A673 (cell line): Measurements from ENCODE around the gene GDF11. TPM values are rescaled to one million over a fixed set of nuclear protein-coding genes. Genes with fewer than 3 reads are reported as not detected.

ENCODE experiments used
- BruUV-seq: library from RNA; stranded (reverse); fragments of 400-500 nt; replicated peaks from 2 replicates; lab custom pipeline; 2021; lab: Mats Ljungman, UMichigan
- CTCF ChIA-PET: fragments of 300-600 bp; sonication (Branson Sonifier 250); formaldehyde crosslinking; loops from one replicate; lab custom pipeline; 2022; ENCODE audit warnings: antibody characterized with exemption; lab: Charles Lee
- POLR2A ChIA-PET: fragments of 300-600 bp; sonication (Branson Sonifier 250); formaldehyde crosslinking; loops from one replicate; lab custom pipeline; 2022; ENCODE audit warnings: antibody characterized with exemption; ENCODE audit not compliant: low non-redundant PET; lab: Charles Lee
- DNase-seq: peaks from one replicate; pipeline ENCODE4 v3.0.0-alpha.2; 2015; ENCODE audit warnings: low spot score
- H3K27ac ChIP-seq: fragments of 200-600 bp; sonication (generic); 2 replicates; pipeline ENCODE4 v1.5.1; 2016; ENCODE audit warnings: mixed run types, low read depth, mild to moderate bottlenecking, mixed read lengths, antibody characterized with exemption, low read length; ENCODE audit not compliant: poor library complexity, severe bottlenecking
- H3K27me3 ChIP-seq: fragments of 200-600 bp; sonication (generic); replicated peaks from 2 replicates; pipeline ENCODE4 v1.6.1; 2017; ENCODE audit warnings: mixed run types, low read depth, mild to moderate bottlenecking, mixed read lengths, antibody characterized with exemption, low read length; ENCODE audit not compliant: insufficient read depth, poor library complexity
- H3K36me3 ChIP-seq: fragments of 200-600 bp; sonication (generic); 2 replicates; pipeline ENCODE4 v1.6.1; 2016; ENCODE audit warnings: mixed run types, mild to moderate bottlenecking, mixed read lengths, antibody characterized with exemption, low read length; ENCODE audit not compliant: insufficient read depth, poor library complexity, severe bottlenecking
- H3K4me1 ChIP-seq: fragments of 200-600 bp; sonication (generic); 2 replicates; pipeline ENCODE4 v1.6.1; 2017; ENCODE audit warnings: mixed run types, mild to moderate bottlenecking, mixed read lengths, antibody characterized with exemption, low read length; ENCODE audit not compliant: insufficient read depth, poor library complexity, severe bottlenecking
- H3K4me3 ChIP-seq: fragments of 200-600 bp; sonication (generic); 2 replicates; pipeline ENCODE4 v1.5.1; 2016; ENCODE audit warnings: low read depth, mixed run types, mild to moderate bottlenecking, mixed read lengths, low read length; ENCODE audit not compliant: poor library complexity, severe bottlenecking
- H3K9me3 ChIP-seq: fragments of 200-600 bp; sonication (generic); 2 replicates; pipeline ENCODE4 v1.6.1; 2016; ENCODE audit warnings: mixed run types, low read depth, mild to moderate bottlenecking, mixed read lengths, antibody characterized with exemption, low read length; ENCODE audit not compliant: poor library complexity, severe bottlenecking
- EZH2 ChIP-seq: fragments of 200-600 bp; sonication (generic); IDR thresholded peaks from 2 replicates; pipeline ENCODE4 v1.6.1; 2017; ENCODE audit warnings: borderline replicate concordance, low read depth, mild to moderate bottlenecking, mixed read lengths, antibody characterized with exemption, low read length; ENCODE audit not compliant: poor library complexity, severe bottlenecking
- intact Hi-C: fragments of 100-400 bp; cut with micrococcal nuclease; formaldehyde crosslinking; loops from one replicate; pipeline ENCODE4 v1.10.0; 2022; ENCODE audit not compliant: unreplicated experiment
- total RNA-seq: library from RNA; stranded (reverse); gene quantifications from 2 replicates; pipeline ENCODE4 v1.2.3, GENCODE V29; 2021
- TF ChIP-seq, protein P1 (sequence below): fragments of 300-800, 200-600 bp; sonication (generic); conservative IDR thresholded peaks from 2 replicates; pipeline ENCODE4 v1.5.1; 2017; ENCODE audit warnings: low read depth, mild to moderate bottlenecking, antibody characterized with exemption, low read length, moderate library complexity, mixed read lengths

The GDF11 gene
- total RNA-seq, 1 experiment from 2014 or later: 38.4 TPM

DNA sequence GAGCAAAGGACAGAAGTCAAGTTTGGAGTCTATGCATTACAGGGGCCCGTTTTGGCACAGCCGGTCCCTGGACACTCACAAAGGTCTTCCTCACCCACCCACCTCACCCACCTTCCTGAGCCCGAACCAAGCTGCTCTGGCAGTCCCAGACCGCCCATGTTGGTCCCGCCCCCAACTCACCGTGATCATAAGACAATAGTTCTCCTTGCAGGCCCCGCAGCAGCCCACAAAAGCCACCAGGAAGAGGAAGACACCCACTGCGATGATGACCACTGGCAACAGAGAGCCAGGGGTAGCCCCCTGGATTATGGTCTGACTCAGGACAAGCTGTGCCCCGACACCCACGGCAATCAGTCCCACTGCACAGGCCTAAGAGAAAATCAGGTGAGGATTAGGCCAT is 16.0 kb upstream of the GDF11 start:
- TF ChIP-seq EZH2: no peak
- TF ChIP-seq, protein P1, sequence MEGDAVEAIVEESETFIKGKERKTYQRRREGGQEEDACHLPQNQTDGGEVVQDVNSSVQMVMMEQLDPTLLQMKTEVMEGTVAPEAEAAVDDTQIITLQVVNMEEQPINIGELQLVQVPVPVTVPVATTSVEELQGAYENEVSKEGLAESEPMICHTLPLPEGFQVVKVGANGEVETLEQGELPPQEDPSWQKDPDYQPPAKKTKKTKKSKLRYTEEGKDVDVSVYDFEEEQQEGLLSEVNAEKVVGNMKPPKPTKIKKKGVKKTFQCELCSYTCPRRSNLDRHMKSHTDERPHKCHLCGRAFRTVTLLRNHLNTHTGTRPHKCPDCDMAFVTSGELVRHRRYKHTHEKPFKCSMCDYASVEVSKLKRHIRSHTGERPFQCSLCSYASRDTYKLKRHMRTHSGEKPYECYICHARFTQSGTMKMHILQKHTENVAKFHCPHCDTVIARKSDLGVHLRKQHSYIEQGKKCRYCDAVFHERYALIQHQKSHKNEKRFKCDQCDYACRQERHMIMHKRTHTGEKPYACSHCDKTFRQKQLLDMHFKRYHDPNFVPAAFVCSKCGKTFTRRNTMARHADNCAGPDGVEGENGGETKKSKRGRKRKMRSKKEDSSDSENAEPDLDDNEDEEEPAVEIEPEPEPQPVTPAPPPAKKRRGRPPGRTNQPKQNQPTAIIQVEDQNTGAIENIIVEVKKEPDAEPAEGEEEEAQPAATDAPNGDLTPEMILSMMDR: no peak
- H3K27ac ChIP-seq: peak overlapping the region; percentile 92
- CTCF ChIA-PET: no interaction called here

DNA sequence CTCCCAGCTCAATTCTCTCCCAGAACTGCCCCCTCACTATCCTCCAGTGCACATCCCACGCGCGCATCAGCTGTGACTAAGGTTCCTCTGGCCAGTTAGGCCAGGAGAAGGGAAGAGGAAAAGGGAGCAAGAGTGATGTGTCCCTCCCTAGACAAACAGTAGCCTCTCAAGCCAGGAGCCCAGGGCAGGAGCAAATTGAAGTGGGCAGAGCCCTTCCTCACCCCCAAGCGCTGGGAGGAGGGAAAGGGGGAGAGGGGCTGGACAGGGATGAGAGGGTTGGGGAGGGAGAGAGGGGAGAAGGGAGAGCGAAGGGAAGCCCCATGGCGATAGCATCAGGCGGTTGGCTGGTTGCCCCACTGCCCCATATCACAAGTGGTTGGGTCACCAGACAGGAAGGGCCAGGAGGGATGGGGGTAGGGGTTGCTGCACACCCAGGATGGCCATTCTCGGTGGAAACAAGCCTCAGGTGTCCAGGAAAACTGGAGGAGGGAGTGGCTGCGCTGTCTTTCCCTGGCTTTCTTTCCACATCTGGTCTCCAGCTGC is 15.2 kb upstream of the GDF11 start:
- H3K27ac ChIP-seq: peak overlapping the region; percentile 92
- intact Hi-C loops: no loop called here
- ChIA-PET POLR2A (no interaction called here), CTCF (no interaction called here)
- no peak for TF ChIP-seq EZH2
- TF ChIP-seq, protein P1: no peak
- H3K36me3 ChIP-seq: peaks cover 37% of the 10 kb centered on the region
- no peaks in the 10 kb centered on the region for H3K27me3 ChIP-seq
- peaks cover 16% of the 10 kb centered on the region for H3K4me1 ChIP-seq
- DNase-seq: no peak
- no peaks in the 10 kb centered on the region for H3K9me3 ChIP-seq
- BruUV-seq: no TSS peak
- peak overlapping the region; percentile 85 for H3K4me3 ChIP-seq

More for the DNA sequence above, 16.0 kb upstream of the GDF11 start:
- H3K4me1 ChIP-seq: peaks cover 16% of the 10 kb centered on the region
- H3K36me3 ChIP-seq: peaks cover 37% of the 10 kb centered on the region
- H3K27me3 ChIP-seq: no peaks in the 10 kb centered on the region
- POLR2A ChIA-PET: no interaction called here
- no peaks in the 10 kb centered on the region for H3K9me3 ChIP-seq
- intact Hi-C loops: no loop called here
- DNase-seq: no peak
- peak overlapping the region; percentile 85 for H3K4me3 ChIP-seq
- BruUV-seq: no TSS peak

DNA sequence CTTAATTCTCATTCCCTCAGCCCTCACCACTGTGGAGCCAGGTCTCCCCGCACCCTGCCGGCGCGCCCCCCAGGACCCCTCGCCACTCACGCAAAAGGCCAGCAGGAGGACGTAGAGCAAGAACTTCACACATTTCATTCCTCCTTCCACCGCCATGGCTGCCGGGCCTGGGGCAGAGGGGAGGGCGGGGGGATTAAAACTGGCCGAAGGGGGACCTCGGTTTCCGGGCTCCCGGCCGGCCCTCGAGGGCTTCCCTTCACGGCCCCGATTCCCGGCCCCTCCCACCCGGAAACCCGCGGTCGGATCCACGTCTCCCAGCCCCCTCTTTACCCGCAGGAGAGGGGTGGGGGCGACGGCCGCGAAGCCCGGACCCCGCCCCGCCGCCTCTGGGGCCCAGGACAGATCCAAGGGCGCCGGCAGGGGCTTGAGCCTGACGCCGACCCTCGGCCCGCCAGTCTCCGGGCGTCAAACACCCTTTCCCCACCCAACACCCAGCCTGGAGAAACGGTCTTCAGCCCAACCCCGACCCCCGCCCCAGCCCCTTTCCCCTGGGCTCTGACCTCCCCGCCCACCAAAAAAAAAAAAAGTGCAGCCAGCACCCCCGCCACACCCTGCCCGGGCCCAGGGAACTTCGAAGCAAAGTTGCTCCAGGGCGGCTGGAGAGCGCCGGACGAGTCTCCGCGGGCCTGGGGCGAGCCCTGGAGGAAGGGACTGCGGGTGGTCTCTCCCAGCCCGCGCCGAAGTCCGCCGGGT is 14.6 kb upstream of the GDF11 start:
- Histone ChIP-seq H3K27me3 (no peaks in the 10 kb centered on the region), H3K4me1 (peaks cover 16% of the 10 kb centered on the region), H3K36me3 (peaks cover 37% of the 10 kb centered on the region), H3K4me3 (peak overlapping the region; percentile 85), H3K27ac (peak overlapping the region; percentile 92), H3K9me3 (no peaks in the 10 kb centered on the region)
- CTCF ChIA-PET: interaction anchor here (1.7 kb wide), 1 partner anchor 71 kb away, joined by 4 read pairs; no protein-coding TSS in a partner anchor
- TF ChIP-seq, protein P1: no peak
- no peak for TF ChIP-seq EZH2
- no TSS peak for BruUV-seq
- POLR2A ChIA-PET: no interaction called here
- DNase-seq: peak; percentile 55
- intact Hi-C loops: no loop called here
